ENCODE data around the gene ZFYVE9. TPM values are rescaled to one million over a fixed set of nuclear protein-coding genes. Genes with fewer than 3 reads are reported as not detected.

The ZFYVE9 gene
- total and polyA plus RNA-seq, 2 of the 4 experiments (the other 2 are of a cell fraction): 8.3 to 28.7 TPM

GRCh38 chr1:52305417-52306226 lies 163.7 kb downstream of the ZFYVE9 start:
- H3K4me3 ChIP-seq (ENCODE audit: insufficient read depth, low read depth, low read length): no peak overlapping the region
- no peak overlapping the region for H2BK15ac ChIP-seq (ENCODE audit: low read depth, low read length)
- no peak overlapping the region for H3K4me2 ChIP-seq (ENCODE audit: low read depth, low read length)
- H2AFZ ChIP-seq (replicated peaks; ENCODE audit: low read length, poor library complexity): no peak overlapping the region
- no peak overlapping the region for H2BK5ac ChIP-seq (ENCODE audit: low read depth, low read length, poor library complexity, severe bottlenecking)
- 94% methylated on average over 5 of the region's 13 CpGs; no CpG with 5 or more reads in 1 of the 2 experiments for WGBS, 2 experiments (ENCODE audit: extremely low coverage in 2 of 2, insufficient read length in 1 of 2)
- no peak overlapping the region for H3K23ac ChIP-seq (ENCODE audit: low read depth, low read length)
- intact Hi-C loops (cut with micrococcal nuclease) (no loop called here), dilution Hi-C loops (cut with HindIII; ENCODE audit: low sequenced_read_pairs, unreplicated experiment) (no loop called here), in situ Hi-C loops (cut with MboI; ENCODE audit: low sequenced_read_pairs) (no loop called here)
- no peak overlapping the region for H3K9ac ChIP-seq (ENCODE audit: low read depth, low read length)
- no peak overlapping the region for H3K18ac ChIP-seq (ENCODE audit: low read depth, low read length)
- no peak overlapping the region for H4K8ac ChIP-seq (ENCODE audit: low read depth in 2 of 2, low read length in 2 of 2)
- no peaks in the 10 kb centered on the region for H3K4me1 ChIP-seq (ENCODE audit: control insufficient read depth, insufficient read depth, low read length)
- CTCF ChIA-PET: no interaction called here
- peaks cover 11% of the 10 kb centered on the region for H3K36me3 ChIP-seq (ENCODE audit: control insufficient read depth, insufficient read depth, low read length)
- no TSS peak for BruUV-seq (replicated peaks)
- no peak overlapping the region for H2AK9ac ChIP-seq (replicated peaks; ENCODE audit: low read depth, low read length, poor library complexity)
- H3K56ac ChIP-seq (ENCODE audit: extremely low read depth, insufficient read depth, low read length): no peak overlapping the region
- H2BK20ac ChIP-seq (ENCODE audit: low read depth, low read length): no peak overlapping the region
- no peaks in the 10 kb centered on the region for H3K27me3 ChIP-seq (ENCODE audit: control insufficient read depth, insufficient read depth, low read length)
- no peaks in the 10 kb centered on the region for H3K9me3 ChIP-seq (ENCODE audit: control insufficient read depth, insufficient read depth, low read length)
- DNase-seq (no peak), ATAC-seq (ENCODE audit: low read depth) (no peak)
- H3K9me1 ChIP-seq (ENCODE audit: insufficient read depth, low read length): no peaks in the 10 kb centered on the region; the same call in 1 of the 2 replicates
- no peak overlapping the region for H3K4ac ChIP-seq (ENCODE audit: low read depth, low read length)
- no peak overlapping the region for H3K14ac ChIP-seq (replicated peaks; ENCODE audit: low read depth, low read length)
- POLR2A ChIA-PET (ENCODE audit: unreplicated experiment): no interaction called here
- TF ChIP-seq NFE2L2 (IDR thresholded peaks at IDR 0.05; ENCODE audit: low read depth, low read length) (no peak), CTCF (conservative IDR thresholded peaks at IDR 0.05; ENCODE audit: low read depth, low read length) (no peak), POLR2A (IDR thresholded peaks at IDR 0.05; ENCODE audit: low read depth, low read length) (no peak), ELK1 (IDR thresholded peaks at IDR 0.05; ENCODE audit: borderline replicate concordance, low read depth, low read length) (no peak), RCOR1 (IDR thresholded peaks at IDR 0.05; ENCODE audit: insufficient replicate concordance, low read length) (no peak), CEBPB (IDR thresholded peaks at IDR 0.05; ENCODE audit: low read depth, low read length) (no peak), USF2 (IDR thresholded peaks at IDR 0.05; ENCODE audit: low read depth, low read length) (no peak), SMC3 (IDR thresholded peaks at IDR 0.05; ENCODE audit: low read depth, low read length) (no peak)
- no peak overlapping the region for H2BK120ac ChIP-seq (ENCODE audit: low read depth, low read length)
- no peak overlapping the region for H2AK5ac ChIP-seq (ENCODE audit: low read depth, low read length)
- no peaks in the 10 kb centered on the region for H3K79me1 ChIP-seq (ENCODE audit: low read depth in 1 of 2, low read length in 2 of 2)
- no peaks in the 10 kb centered on the region for H4K20me1 ChIP-seq (ENCODE audit: insufficient read depth, low read length)
- H4K91ac ChIP-seq (ENCODE audit: insufficient read depth, low read depth, low read length): no peak overlapping the region
- no peak overlapping the region for H3K27ac ChIP-seq (ENCODE audit: insufficient read depth, low read length)
- no peak overlapping the region for H4K5ac ChIP-seq (ENCODE audit: low read depth, low read length)

All from IMR-90 (cell line).